GM18505 (cell line): ENCODE results near the gene CLEC11A.

Experiments
- ATAC-seq: cut with Tn5 transposase; IDR thresholded peaks from one replicate; pipeline ENCODE4 v1.9.1; 2021; ENCODE audit not compliant: unreplicated experiment
- POLR2A ChIP-seq: IDR thresholded peaks from 4 replicates; pipeline ENCODE4 v1.6.1; 2011; ENCODE audit warnings: borderline replicate concordance; ENCODE audit not compliant: insufficient read depth, insufficient read length; ENCODE audit errors: extremely low read depth

CLEC11A gene

GRCh38 chr19:50697414-50698124 is 25.6 kb upstream of the CLEC11A start:
- TF ChIP-seq POLR2A, result no peak
- ATAC-seq, result no peak

- no peak for ATAC-seq
- TF ChIP-seq POLR2A, result no peak
These were observed 21.7 kb upstream of the CLEC11A start for GRCh38 chr19:50701367-50701985.

GRCh38 chr19:50702158-50702870 is 20.9 kb upstream of the CLEC11A start:
- no peak for TF ChIP-seq POLR2A

GRCh38 chr19:50702871-50703829 is 20.0 kb upstream of the CLEC11A start:
- ATAC-seq, result no peak
- TF ChIP-seq POLR2A, result no peak

More at GRCh38 chr19:50702158-50702870, 20.9 kb upstream of the CLEC11A start:
- ATAC-seq, result no peak

- ATAC-seq, result no peak
- no peak for TF ChIP-seq POLR2A
These were observed 19.0 kb upstream of the CLEC11A start for GRCh38 chr19:50703915-50704796.

- no peak for ATAC-seq
- TF ChIP-seq POLR2A, result no peak
These were observed 17.6 kb upstream of the CLEC11A start for GRCh38 chr19:50705422-50706019.

- no peak for ATAC-seq
- TF ChIP-seq POLR2A, result no peak
These were observed 16.8 kb upstream of the CLEC11A start for GRCh38 chr19:50706387-50706786.

GRCh38 chr19:50708179-50708879 is 14.8 kb upstream of the CLEC11A start:
- no peak for ATAC-seq
- no peak for TF ChIP-seq POLR2A

- no peak for ATAC-seq
- TF ChIP-seq POLR2A, result no peak
These were observed 13.1 kb upstream of the CLEC11A start for GRCh38 chr19:50710094-50710493.

GRCh38 chr19:50710612-50711011 is 12.6 kb upstream of the CLEC11A start:
- ATAC-seq, result no peak
- TF ChIP-seq POLR2A, result no peak

- ATAC-seq, result no peak
- no peak for TF ChIP-seq POLR2A
These were observed 12.0 kb upstream of the CLEC11A start for GRCh38 chr19:50711196-50711595.
